ENCODE measurements around the gene ADAMTS4.

Gene ADAMTS4

GRCh38 chr1:161145832-161146231 is 53.0 kb downstream of the ADAMTS4 start:
- H3K9me3 ChIP-seq (ENCODE audit: control insufficient read depth, insufficient read depth, low read length): no peaks in the 10 kb centered on the region
- H3K27me3 ChIP-seq (ENCODE audit: control insufficient read depth, low read length): no peaks in the 10 kb centered on the region
- H3F3A ChIP-seq (ENCODE audit: control insufficient read depth, insufficient read depth): no peaks in the 10 kb centered on the region
- no peaks in the 10 kb centered on the region for H3K4me1 ChIP-seq (ENCODE audit: control insufficient read depth, low read length)
- H3K4me2 ChIP-seq (ENCODE audit: low read length): no peak overlapping the region
- no peaks in the 10 kb centered on the region for H3K36me3 ChIP-seq (ENCODE audit: control insufficient read depth, low read length)
- no peak overlapping the region for H3K4me3 ChIP-seq (ENCODE audit: low read length)
- no peak overlapping the region for H3K27ac ChIP-seq (ENCODE audit: low read depth, low read length)
- no peaks in the 10 kb centered on the region for H3K9me2 ChIP-seq (replicated peaks; ENCODE audit: control insufficient read depth, low read length)
- no peaks in the 10 kb centered on the region for H3K79me2 ChIP-seq (ENCODE audit: control insufficient read depth, low read length)
- no peaks in the 10 kb centered on the region for H4K20me1 ChIP-seq (ENCODE audit: control insufficient read depth, insufficient read depth, low read depth, low read length)
- TF ChIP-seq EZH2phosphoT487 (IDR thresholded peaks at IDR 0.05; ENCODE audit: borderline replicate concordance, low read length): no peak
- TF ChIP-seq CTCF (IDR thresholded peaks at IDR 0.05; ENCODE audit: low read depth, low read length, poor library complexity, severe bottlenecking): no peak

GRCh38 chr1:161140755-161141400 is 58.0 kb downstream of the ADAMTS4 start:
- no peaks in the 10 kb centered on the region for H3K36me3 ChIP-seq (ENCODE audit: control insufficient read depth, low read length)
- no peaks in the 10 kb centered on the region for H4K20me1 ChIP-seq (ENCODE audit: control insufficient read depth, insufficient read depth, low read depth, low read length)
- H3K4me1 ChIP-seq (ENCODE audit: control insufficient read depth, low read length): no peaks in the 10 kb centered on the region
- H3K4me2 ChIP-seq (ENCODE audit: low read length): no peak overlapping the region
- no peak overlapping the region for H3K4me3 ChIP-seq (ENCODE audit: low read length)
- no peaks in the 10 kb centered on the region for H3K79me2 ChIP-seq (ENCODE audit: control insufficient read depth, low read length)
- no peaks in the 10 kb centered on the region for H3K9me2 ChIP-seq (replicated peaks; ENCODE audit: control insufficient read depth, low read length)
- no peaks in the 10 kb centered on the region for H3K9me3 ChIP-seq (ENCODE audit: control insufficient read depth, insufficient read depth, low read length)
- peaks cover 9% of the 10 kb centered on the region; the same call in 1 of the 2 replicates for H3F3A ChIP-seq (ENCODE audit: control insufficient read depth, insufficient read depth)
- no peaks in the 10 kb centered on the region for H3K27me3 ChIP-seq (ENCODE audit: control insufficient read depth, low read length)
- H3K27ac ChIP-seq (ENCODE audit: low read depth, low read length): no peak overlapping the region
- TF ChIP-seq CTCF (IDR thresholded peaks at IDR 0.05; ENCODE audit: low read depth, low read length, poor library complexity, severe bottlenecking): no peak
- TF ChIP-seq EZH2phosphoT487 (IDR thresholded peaks at IDR 0.05; ENCODE audit: borderline replicate concordance, low read length): no peak

GRCh38 chr1:161139766-161140165 is 59.1 kb downstream of the ADAMTS4 start:
- Histone ChIP-seq H3K9me3 (ENCODE audit: control insufficient read depth, insufficient read depth, low read length) (no peaks in the 10 kb centered on the region), H3K36me3 (ENCODE audit: control insufficient read depth, low read length) (peaks cover 2% of the 10 kb centered on the region; the same call in 1 of the 2 replicates), H3K4me3 (ENCODE audit: low read length) (no peak overlapping the region), H3K27ac (ENCODE audit: low read depth, low read length) (no peak overlapping the region), H3K9me2 (replicated peaks; ENCODE audit: control insufficient read depth, low read length) (no peaks in the 10 kb centered on the region), H3K4me1 (ENCODE audit: control insufficient read depth, low read length) (no peaks in the 10 kb centered on the region), H4K20me1 (ENCODE audit: control insufficient read depth, insufficient read depth, low read depth, low read length) (no peaks in the 10 kb centered on the region), H3K27me3 (ENCODE audit: control insufficient read depth, low read length) (no peaks in the 10 kb centered on the region), H3F3A (ENCODE audit: control insufficient read depth, insufficient read depth) (peaks cover 9% of the 10 kb centered on the region; the same call in 1 of the 2 replicates), H3K79me2 (ENCODE audit: control insufficient read depth, low read length) (peaks cover 5% of the 10 kb centered on the region; the same call in 1 of the 2 replicates), H3K4me2 (ENCODE audit: low read length) (no peak overlapping the region)
- TF ChIP-seq CTCF (IDR thresholded peaks at IDR 0.05; ENCODE audit: low read depth, low read length, poor library complexity, severe bottlenecking): peak; percentile 46
- TF ChIP-seq EZH2phosphoT487 (IDR thresholded peaks at IDR 0.05; ENCODE audit: borderline replicate concordance, low read length): no peak

All from DOHH2 (cell line).